ENCODE data around the gene LPP.

Gene LPP

DNA sequence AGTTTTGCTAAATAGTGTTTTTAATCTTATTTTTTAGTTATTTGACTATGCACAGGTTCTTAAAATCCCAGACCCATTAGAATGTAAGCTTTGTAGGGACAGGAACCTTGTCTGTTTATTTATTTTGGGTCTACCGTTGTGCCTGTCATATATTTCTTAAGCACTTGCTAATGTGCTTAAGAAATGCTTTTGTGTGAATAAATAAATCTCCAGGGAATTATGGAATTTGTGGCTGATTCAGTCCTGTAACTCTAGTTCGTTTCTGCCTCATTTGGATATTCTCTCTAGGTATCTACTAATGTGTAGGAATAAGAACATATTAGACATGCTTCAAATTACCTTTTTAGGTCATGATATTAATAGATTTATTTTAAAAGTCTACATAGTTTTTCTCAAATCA is 161.6 kb downstream of the LPP start:
- Histone ChIP-seq H3K9ac (ENCODE audit: insufficient read length) (no peak overlapping the region), H3K27ac (no peak overlapping the region), H3K4me3 (no peak overlapping the region), H3K9me3 (ENCODE audit: low read depth, low read length) (no peaks in the 10 kb centered on the region), H3K36me3 (ENCODE audit: insufficient read depth, low read length) (no peaks in the 10 kb centered on the region)
- no peak for TF ChIP-seq EZH2 (IDR thresholded peaks at IDR 0.05)
- TF ChIP-seq POLR2AphosphoS5 (IDR thresholded peaks at IDR 0.05; ENCODE audit: borderline replicate concordance, low read depth, low read length) = no peak
- no peak for TF ChIP-seq FOXP2 (optimal IDR thresholded peaks at IDR 0.05; ENCODE audit: control extremely low read depth, extremely low read length, insufficient read depth)
- DNase-seq (ENCODE audit: low read depth, low spot score) = no peak

DNA sequence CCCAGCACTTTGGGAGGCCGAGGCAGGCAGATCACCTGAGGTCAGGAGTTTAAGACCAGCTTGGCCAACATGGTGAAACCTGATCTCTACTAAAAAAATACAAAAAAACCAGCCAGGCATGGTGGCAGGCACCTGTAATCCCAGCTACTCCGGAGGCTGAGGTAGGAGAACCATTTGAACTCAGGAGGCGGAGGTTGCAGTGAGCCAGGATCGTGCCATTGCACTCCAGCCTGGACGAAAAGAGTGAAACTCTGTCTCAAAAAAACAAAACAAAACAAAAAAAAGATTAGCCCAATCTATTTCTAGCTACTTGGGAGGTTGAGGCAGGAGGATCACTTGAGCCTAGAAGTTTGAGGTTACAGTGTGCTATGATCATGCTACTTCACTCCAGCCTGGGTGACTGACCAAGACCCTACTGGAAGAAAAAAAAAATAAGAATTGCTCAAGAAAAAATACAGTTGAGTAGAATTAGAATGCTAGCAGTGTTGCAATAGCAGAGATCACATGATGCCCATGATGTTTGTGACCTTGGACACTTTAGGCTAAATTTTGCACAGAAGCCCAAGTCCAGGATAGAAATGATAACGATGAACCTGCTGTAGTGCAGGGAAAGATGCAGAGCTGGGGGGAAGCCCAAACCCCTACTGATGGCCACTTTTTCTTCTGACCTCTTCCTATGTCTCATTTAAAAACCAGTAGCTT is 162.2 kb downstream of the LPP start:
- Histone ChIP-seq H3K36me3 (ENCODE audit: insufficient read depth, low read length) (no peaks in the 10 kb centered on the region), H3K9ac (ENCODE audit: insufficient read length) (no peak overlapping the region)

DNA sequence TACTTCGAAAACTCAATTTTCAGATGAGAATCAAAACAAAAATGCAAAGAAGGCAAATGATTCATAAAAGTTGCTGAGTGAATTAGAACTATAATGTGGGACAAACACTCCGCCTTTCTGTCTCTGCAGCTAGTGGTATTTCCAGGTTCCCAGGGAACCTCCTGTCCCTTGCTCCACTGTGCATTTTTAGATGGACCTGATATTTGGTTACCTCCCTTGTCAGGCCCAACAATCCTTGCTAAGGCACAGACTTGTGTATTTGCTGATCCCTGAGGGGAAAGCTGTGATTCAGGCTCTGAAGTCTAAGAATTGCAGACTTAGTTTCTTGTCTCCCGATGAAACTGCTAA is 162.7 kb downstream of the LPP start:
- H3K4me3 ChIP-seq = no peak overlapping the region
- no peak for DNase-seq (ENCODE audit: low read depth, low spot score)
- TF ChIP-seq POLR2AphosphoS5 (IDR thresholded peaks at IDR 0.05; ENCODE audit: borderline replicate concordance, low read depth, low read length) (no peak), EZH2 (IDR thresholded peaks at IDR 0.05) (no peak), FOXP2 (optimal IDR thresholded peaks at IDR 0.05; ENCODE audit: control extremely low read depth, extremely low read length, insufficient read depth) (no peak)
- no peaks in the 10 kb centered on the region for H3K36me3 ChIP-seq (ENCODE audit: insufficient read depth, low read length)
- no peak overlapping the region for H3K9ac ChIP-seq (ENCODE audit: insufficient read length)
- no peak overlapping the region for H3K27ac ChIP-seq
- H3K9me3 ChIP-seq (ENCODE audit: low read depth, low read length) = no peaks in the 10 kb centered on the region

More for the DNA sequence above, 162.2 kb downstream of the LPP start:
- TF ChIP-seq EZH2 (IDR thresholded peaks at IDR 0.05) = no peak
- no peak for TF ChIP-seq FOXP2 (optimal IDR thresholded peaks at IDR 0.05; ENCODE audit: control extremely low read depth, extremely low read length, insufficient read depth)
- TF ChIP-seq POLR2AphosphoS5 (IDR thresholded peaks at IDR 0.05; ENCODE audit: borderline replicate concordance, low read depth, low read length) = no peak
- Histone ChIP-seq H3K4me3 (no peak overlapping the region), H3K9me3 (ENCODE audit: low read depth, low read length) (no peaks in the 10 kb centered on the region), H3K27ac (no peak overlapping the region)
- no peak for DNase-seq (ENCODE audit: low read depth, low spot score)

DNA sequence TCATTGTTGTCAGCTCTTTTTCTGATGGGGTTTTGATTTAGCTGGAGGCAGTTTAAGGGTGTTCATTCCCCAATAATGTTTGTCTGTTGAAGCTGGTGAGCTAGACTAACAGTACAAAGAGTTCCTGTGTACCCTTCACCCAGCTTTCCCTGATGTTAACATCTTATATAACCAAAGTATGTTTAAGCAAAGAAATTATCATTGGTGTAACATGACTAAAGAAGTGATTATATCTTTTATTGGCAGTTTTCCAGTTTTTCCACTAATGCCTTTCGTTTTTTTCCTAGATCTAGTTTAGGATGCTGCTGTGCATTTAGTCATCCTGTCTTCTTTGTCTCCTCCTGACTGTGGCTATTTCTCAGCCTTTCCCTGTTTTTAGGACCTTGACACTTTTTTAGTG is 165.6 kb downstream of the LPP start:
- no peak overlapping the region for H3K27ac ChIP-seq
- no peak overlapping the region for H3K9ac ChIP-seq (ENCODE audit: insufficient read length)
- no peaks in the 10 kb centered on the region for H3K36me3 ChIP-seq (ENCODE audit: insufficient read depth, low read length)
- H3K4me3 ChIP-seq = no peak overlapping the region
- no peaks in the 10 kb centered on the region for H3K9me3 ChIP-seq (ENCODE audit: low read depth, low read length)
- TF ChIP-seq EZH2 (IDR thresholded peaks at IDR 0.05) (no peak), FOXP2 (optimal IDR thresholded peaks at IDR 0.05; ENCODE audit: control extremely low read depth, extremely low read length, insufficient read depth) (no peak), POLR2AphosphoS5 (IDR thresholded peaks at IDR 0.05; ENCODE audit: borderline replicate concordance, low read depth, low read length) (no peak)
- no peak for DNase-seq (ENCODE audit: low read depth, low spot score)

GRCh38 chr3:188320757-188321156 is 166.8 kb downstream of the LPP start:
- Histone ChIP-seq H3K9ac (ENCODE audit: insufficient read length) (no peak overlapping the region), H3K36me3 (ENCODE audit: insufficient read depth, low read length) (no peaks in the 10 kb centered on the region), H3K27ac (no peak overlapping the region), H3K9me3 (ENCODE audit: low read depth, low read length) (no peaks in the 10 kb centered on the region), H3K4me3 (no peak overlapping the region)
- DNase-seq (ENCODE audit: low read depth, low spot score) = no peak
- TF ChIP-seq EZH2 (IDR thresholded peaks at IDR 0.05) (no peak), FOXP2 (optimal IDR thresholded peaks at IDR 0.05; ENCODE audit: control extremely low read depth, extremely low read length, insufficient read depth) (no peak), POLR2AphosphoS5 (IDR thresholded peaks at IDR 0.05; ENCODE audit: borderline replicate concordance, low read depth, low read length) (no peak)

DNA sequence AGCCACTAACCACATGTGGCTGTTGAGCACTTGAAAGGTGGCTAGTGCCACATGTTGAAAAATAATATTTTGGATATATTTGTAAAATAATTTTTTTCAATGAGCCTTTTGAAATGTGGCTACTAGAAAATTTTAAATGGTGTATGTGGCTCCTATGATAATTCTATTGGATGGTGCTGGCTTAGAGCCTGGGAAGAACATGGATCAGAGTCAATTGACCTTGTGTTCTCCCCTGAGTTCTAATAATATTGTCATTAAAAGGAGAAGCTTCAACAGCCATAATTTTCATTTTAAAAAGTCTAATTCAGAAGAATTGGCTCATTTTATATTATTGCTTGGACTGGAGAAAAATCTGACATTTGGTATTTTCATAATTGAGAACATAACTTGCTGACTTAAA is 167.3 kb downstream of the LPP start:
- Histone ChIP-seq H3K36me3 (ENCODE audit: insufficient read depth, low read length) (no peaks in the 10 kb centered on the region), H3K27ac (no peak overlapping the region), H3K4me3 (no peak overlapping the region), H3K9ac (ENCODE audit: insufficient read length) (no peak overlapping the region), H3K9me3 (ENCODE audit: low read depth, low read length) (no peaks in the 10 kb centered on the region)
- TF ChIP-seq POLR2AphosphoS5 (IDR thresholded peaks at IDR 0.05; ENCODE audit: borderline replicate concordance, low read depth, low read length) (no peak), EZH2 (IDR thresholded peaks at IDR 0.05) (no peak)
- DNase-seq (ENCODE audit: low read depth, low spot score) = no peak

- H3K9ac ChIP-seq (ENCODE audit: insufficient read length) = no peak overlapping the region
- no peaks in the 10 kb centered on the region for H3K9me3 ChIP-seq (ENCODE audit: low read depth, low read length)
- no peak overlapping the region for H3K27ac ChIP-seq
- DNase-seq (ENCODE audit: low read depth, low spot score) = no peak
- no peak overlapping the region for H3K4me3 ChIP-seq
- no peaks in the 10 kb centered on the region for H3K36me3 ChIP-seq (ENCODE audit: insufficient read depth, low read length)
- TF ChIP-seq POLR2AphosphoS5 (IDR thresholded peaks at IDR 0.05; ENCODE audit: borderline replicate concordance, low read depth, low read length) (no peak), EZH2 (IDR thresholded peaks at IDR 0.05) (no peak), FOXP2 (optimal IDR thresholded peaks at IDR 0.05; ENCODE audit: control extremely low read depth, extremely low read length, insufficient read depth) (no peak)
Measured at GRCh38 chr3:188322135-188322887, 168.4 kb downstream of the LPP start.

DNA sequence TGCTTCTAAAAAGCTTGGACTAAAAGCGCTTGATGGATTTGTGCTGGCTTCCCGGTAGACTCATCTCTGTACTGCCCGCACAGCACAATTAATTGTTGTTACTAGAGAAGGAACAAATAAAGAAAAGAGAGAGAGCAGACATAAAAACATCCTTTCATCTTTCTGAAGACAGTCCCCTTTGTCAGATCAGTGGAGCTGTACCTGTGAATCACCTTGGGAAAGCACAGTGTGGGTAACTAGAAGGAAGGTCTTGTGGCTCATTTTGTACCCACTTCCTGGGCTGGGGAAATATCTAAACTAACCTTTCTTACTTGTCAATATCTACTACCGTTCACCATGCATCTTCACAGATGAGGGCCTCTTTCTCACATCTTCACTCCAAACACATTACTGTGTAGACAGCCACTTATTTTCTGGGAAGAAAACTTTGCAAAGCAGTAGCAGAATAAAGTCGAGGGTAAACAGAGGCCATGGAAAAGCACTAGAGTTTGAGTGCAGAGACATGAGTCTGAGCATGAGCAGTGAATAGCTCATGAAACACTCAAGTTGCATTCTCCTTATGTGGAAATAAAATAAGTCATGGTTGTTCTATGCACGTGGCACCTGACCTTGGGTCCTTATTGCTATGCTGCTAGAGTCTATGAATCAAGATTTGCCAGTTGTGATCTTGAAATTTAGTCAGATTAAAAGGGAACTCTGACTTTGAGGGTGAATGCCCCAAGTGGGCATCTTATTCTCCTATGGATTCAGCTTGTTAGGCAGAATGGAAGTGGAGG is 169.3 kb downstream of the LPP start:
- DNase-seq (ENCODE audit: low read depth, low spot score) = no peak
- TF ChIP-seq FOXP2 (optimal IDR thresholded peaks at IDR 0.05; ENCODE audit: control extremely low read depth, extremely low read length, insufficient read depth) = no peak
- Histone ChIP-seq H3K36me3 (ENCODE audit: insufficient read depth, low read length) (no peaks in the 10 kb centered on the region), H3K4me3 (no peak overlapping the region), H3K27ac (no peak overlapping the region), H3K9ac (ENCODE audit: insufficient read length) (no peak overlapping the region), H3K9me3 (ENCODE audit: low read depth, low read length) (no peaks in the 10 kb centered on the region)

Measured in SK-N-MC (cell line).